ENCODE measurements around the gene CNOT1.

Gene CNOT1

DNA sequence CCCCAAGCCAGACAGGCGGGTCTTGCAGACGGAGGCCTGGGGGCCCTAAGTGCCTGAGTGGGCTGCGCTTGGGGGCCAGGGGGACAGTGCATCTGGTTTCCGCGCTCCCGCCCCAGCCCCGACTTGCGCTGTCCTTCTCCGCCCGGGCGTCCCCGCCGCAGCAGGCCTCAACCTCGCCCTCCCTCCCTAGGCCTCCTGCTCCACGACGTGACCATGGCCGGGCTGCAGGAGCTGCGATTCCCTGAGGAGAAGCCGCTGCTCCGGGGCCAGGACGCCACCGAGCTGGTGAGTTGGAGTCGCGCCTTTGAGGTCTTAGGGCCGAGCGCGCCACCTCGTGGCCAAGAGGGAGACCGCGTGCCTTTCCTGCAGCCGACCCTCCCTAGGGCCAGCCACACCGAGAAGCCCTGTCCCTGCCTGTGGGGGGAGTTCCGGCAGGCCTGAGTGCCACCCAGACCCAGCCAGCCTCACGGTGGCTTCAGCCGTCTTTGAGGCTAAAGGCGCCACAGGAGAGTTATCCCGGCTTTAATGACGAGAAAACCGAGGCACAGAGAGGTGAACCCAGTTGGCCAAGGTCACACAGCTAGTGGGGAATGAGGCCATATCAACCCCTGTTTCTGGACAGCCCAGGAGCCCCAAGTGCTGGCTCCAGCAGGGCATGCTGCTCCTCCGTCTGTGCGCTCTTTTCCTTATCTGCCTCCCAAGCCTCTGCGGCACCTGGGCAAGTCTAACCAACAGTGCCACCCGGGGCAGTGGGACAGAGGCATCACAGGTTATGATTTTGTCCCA lies 141.9 kb downstream of the CNOT1 start:
- peak; percentile 36 for DNase-seq (ENCODE audit: low read depth, low spot score)

DNA sequence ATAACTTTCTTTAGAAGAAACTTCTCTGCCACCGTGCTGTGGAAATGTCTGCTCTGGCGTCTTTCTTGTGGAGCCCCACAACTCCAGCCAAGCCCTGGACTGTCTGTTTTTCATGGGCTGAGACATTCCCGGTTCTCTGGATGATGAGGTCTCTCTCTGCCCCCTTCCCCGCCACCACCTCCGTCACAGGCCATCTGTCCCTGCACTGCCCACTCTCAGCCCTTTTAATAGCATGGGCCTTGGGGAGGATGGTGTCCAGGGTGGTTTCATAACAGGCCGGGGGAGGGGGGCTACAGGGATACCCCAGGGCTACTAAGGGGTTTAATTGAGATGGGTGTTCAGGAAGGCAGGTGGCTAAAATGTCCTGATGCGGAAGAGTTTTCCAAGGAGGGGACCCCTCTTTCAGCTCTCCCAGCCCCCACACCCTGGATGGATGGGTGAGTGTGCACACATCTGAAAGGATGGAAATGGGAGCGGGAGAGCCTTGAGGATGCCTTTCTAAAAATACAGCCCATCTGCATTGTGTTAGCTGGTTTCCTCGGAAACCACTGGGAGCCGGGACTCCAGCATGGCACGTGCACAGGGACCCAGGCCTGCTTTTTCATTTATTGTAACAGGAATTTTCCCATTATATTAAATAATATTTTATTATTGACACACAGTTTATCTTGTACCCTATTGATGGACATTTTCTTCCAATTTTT lies 144.3 kb downstream of the CNOT1 start:
- no peak for DNase-seq (ENCODE audit: low read depth, low spot score)

GRCh38 chr16:58481931-58482330 lies 147.7 kb downstream of the CNOT1 start:
- DNase-seq (ENCODE audit: low read depth, low spot score), result no peak

DNA sequence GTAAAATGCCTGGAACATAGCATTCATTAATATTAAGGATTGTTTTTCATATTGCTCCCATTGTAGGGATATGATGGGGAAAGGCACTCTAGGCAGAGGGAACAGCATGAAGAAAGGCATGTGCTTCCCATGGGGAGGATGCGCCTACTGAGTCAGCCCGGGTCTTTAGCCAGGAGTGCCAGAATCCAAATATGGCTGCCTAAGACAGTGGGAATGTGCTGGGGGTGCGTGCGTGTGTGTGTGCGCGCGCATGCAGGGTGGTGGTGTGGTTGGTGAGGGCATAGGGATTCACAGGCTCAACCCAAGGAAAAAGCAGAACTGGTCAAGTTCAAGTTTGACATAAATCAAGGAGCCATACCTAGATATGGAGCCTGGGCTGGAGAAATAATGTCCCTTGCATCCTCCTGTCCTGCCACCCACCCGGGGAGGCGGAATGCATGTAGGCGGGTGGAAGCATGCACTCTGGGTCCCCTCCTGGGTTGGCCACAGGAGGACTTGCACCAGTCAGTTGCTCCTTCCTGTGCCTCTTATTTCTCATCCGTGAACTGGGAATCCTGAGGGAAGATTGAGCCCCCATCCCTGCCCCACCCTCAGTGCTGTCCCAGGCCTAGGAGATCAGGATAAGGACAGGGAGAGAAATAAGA lies 148.3 kb downstream of the CNOT1 start:
- DNase-seq (ENCODE audit: low read depth, low spot score), result no peak

DNA sequence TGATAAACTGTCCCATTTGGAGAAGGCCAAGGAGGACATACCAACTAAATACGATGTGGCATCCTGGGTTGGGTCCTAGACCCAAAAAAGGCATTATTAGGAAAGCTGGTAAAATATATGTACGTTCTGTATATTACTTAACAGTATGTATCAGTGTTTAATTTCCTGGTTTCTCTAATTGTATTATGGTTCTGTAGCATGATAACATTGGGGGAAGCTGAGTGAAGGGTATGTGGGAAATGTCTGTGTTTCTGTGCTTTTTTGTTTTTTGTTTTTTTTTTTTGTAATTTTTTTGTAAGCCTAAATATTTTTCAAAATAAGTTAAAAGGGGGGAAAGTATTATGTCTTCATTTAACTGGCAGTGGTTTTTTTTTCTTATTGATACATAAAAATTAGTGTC lies 151.2 kb downstream of the CNOT1 start:
- DNase-seq (ENCODE audit: low read depth, low spot score), result no peak

- no peak for DNase-seq (ENCODE audit: low read depth, low spot score)
Observed at GRCh38 chr16:58476791-58477190, 152.8 kb downstream of the CNOT1 start.

GRCh38 chr16:58475091-58475619 lies 154.5 kb downstream of the CNOT1 start:
- no peak for DNase-seq (ENCODE audit: low read depth, low spot score)

DNA sequence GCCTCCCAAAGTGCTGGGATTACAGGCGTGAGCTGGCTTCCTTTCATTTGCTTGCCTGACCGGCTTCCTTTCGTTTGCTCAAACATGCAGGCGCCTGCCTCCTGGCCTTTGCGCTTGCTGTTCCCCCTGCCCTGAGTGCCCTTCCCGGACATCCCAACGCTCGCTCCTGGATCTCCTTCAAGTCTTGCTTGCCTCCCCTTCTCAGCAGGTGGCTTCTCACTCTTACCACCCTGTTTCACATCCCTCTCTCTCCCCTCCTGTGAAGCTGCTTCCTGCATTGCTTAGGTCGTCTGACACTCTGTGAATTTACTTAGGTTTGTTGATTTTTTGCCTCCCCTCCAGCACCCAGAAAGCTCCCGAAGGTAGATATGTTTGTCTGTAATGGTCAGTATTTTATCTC lies 155.3 kb downstream of the CNOT1 start:
- no peak for DNase-seq (ENCODE audit: low read depth, low spot score)

GRCh38 chr16:58472827-58473226 lies 156.8 kb downstream of the CNOT1 start:
- DNase-seq (ENCODE audit: low read depth, low spot score), result no peak

- no peak for DNase-seq (ENCODE audit: low read depth, low spot score)
Observed at GRCh38 chr16:58472266-58472665, 157.4 kb downstream of the CNOT1 start.

GRCh38 chr16:58471209-58471975 lies 158.2 kb downstream of the CNOT1 start:
- no peak for DNase-seq (ENCODE audit: low read depth, low spot score)

Data from activated naive CD8-positive, alpha-beta T cell treated with anti-CD3 and anti-CD28 coated beads, Interleukin-2, amount 50 U/mL, for 16 hours (primary cell).